Suprapubic skin (tissue), 4 donors: ENCODE results near the gene PEA15. TPM values are rescaled to one million over a fixed set of nuclear protein-coding genes. Genes with fewer than 3 reads are reported as not detected.

Source experiments
- DNase-seq, 2 donors: peaks; one replicate each; pipeline ENCODE4 v3.0.0-alpha.2; 2019; ENCODE audit warnings: low spot score in 2 of 2
- H3K27ac ChIP-seq: fragments of 200-600 bp; sonication (generic); one replicate; pipeline ENCODE4 v1.5.1; 2019
- H3K27me3 ChIP-seq: fragments of 200-600 bp; sonication (generic); one replicate; pipeline ENCODE4 v1.5.1; 2019
- H3K36me3 ChIP-seq: fragments of 200-600 bp; sonication (generic); one replicate; pipeline ENCODE4 v1.5.1; 2019
- H3K4me1 ChIP-seq: fragments of 200-600 bp; sonication (generic); one replicate; pipeline ENCODE4 v1.5.1; 2019
- H3K4me3 ChIP-seq: fragments of 200-600 bp; sonication (generic); one replicate; pipeline ENCODE4 v1.5.1; 2019; ENCODE audit warnings: mild to moderate bottlenecking
- H3K9me3 ChIP-seq: fragments of 200-600 bp; sonication (generic); one replicate; pipeline ENCODE4 v1.5.1; 2019
- EP300 ChIP-seq: sonication (generic); formaldehyde crosslinking; IDR thresholded peaks from one replicate; pipeline ENCODE4 v1.6.1; 2017; ENCODE audit warnings: antibody characterized with exemption
- POLR2A ChIP-seq, 2 donors: fragments of 450-650 bp; IDR thresholded peaks; one replicate each; pipeline ENCODE4 v1.6.1; 2017; ENCODE audit warnings: antibody characterized with exemption in 2 of 2, mild to moderate bottlenecking in 2 of 2, moderate library complexity in 2 of 2
- POLR2AphosphoS5 ChIP-seq, 3 donors: sonication (generic); formaldehyde crosslinking; IDR thresholded peaks; one replicate each; pipeline ENCODE4 v1.6.1; 2017; ENCODE audit warnings: antibody characterized with exemption in 3 of 3
- WGBS: methylation state at CpG from one replicate; pipeline ENCODE4 v1.1.5; 2018; 5-methylcytosine and 5-hydroxymethylcytosine counted together
- total RNA-seq, 4 donors: library from RNA; depleted of rRNA; stranded (reverse); fragments of >200 nt; gene quantifications; one replicate each; pipeline ENCODE4 v1.1.0, GENCODE V29; 2016
- TF ChIP-seq, protein P1 (sequence below), 2 donors: fragments of 200-600 bp in 1 of 2; fragments of 450-650 bp in 1 of 2; sonication (generic) in 1 of 2; IDR thresholded peaks; one replicate each; pipeline ENCODE4 v1.5.1; 2016 to 2019; ENCODE audit warnings: antibody characterized with exemption in 2 of 2, mild to moderate bottlenecking in 1 of 2, moderate library complexity in 1 of 2

PEA15 gene
- total RNA-seq, 4 donors from 2014 or later: 51.0 to 82.6 (median 61.5) TPM

- TF ChIP-seq, protein P1, sequence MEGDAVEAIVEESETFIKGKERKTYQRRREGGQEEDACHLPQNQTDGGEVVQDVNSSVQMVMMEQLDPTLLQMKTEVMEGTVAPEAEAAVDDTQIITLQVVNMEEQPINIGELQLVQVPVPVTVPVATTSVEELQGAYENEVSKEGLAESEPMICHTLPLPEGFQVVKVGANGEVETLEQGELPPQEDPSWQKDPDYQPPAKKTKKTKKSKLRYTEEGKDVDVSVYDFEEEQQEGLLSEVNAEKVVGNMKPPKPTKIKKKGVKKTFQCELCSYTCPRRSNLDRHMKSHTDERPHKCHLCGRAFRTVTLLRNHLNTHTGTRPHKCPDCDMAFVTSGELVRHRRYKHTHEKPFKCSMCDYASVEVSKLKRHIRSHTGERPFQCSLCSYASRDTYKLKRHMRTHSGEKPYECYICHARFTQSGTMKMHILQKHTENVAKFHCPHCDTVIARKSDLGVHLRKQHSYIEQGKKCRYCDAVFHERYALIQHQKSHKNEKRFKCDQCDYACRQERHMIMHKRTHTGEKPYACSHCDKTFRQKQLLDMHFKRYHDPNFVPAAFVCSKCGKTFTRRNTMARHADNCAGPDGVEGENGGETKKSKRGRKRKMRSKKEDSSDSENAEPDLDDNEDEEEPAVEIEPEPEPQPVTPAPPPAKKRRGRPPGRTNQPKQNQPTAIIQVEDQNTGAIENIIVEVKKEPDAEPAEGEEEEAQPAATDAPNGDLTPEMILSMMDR (IDR thresholded peaks at IDR 0.05): no peak
- TF ChIP-seq EP300 (no peak), POLR2A (IDR thresholded peaks at IDR 0.05) (no peak), POLR2AphosphoS5 (IDR thresholded peaks at IDR 0.05) (no peak)
- Histone ChIP-seq H3K4me3 (no peak overlapping the region), H3K36me3 (peaks cover 99% of the 10 kb centered on the region), H3K27ac (no peak overlapping the region), H3K9me3 (no peaks in the 10 kb centered on the region), H3K4me1 (no peaks in the 10 kb centered on the region), H3K27me3 (no peaks in the 10 kb centered on the region)
- DNase-seq: no peak
- WGBS: 75% methylated on average over 2 of the region's 2 CpGs
Observed at GRCh38 chr1:160226623-160227022, 21.4 kb downstream of the PEA15 start.

- WGBS: 88% methylated on average over 4 of the region's 4 CpGs
- H3K4me1 ChIP-seq: no peaks in the 10 kb centered on the region
- no peak overlapping the region for H3K27ac ChIP-seq
- H3K36me3 ChIP-seq: peaks cover 98% of the 10 kb centered on the region
- no peak overlapping the region for H3K4me3 ChIP-seq
- no peaks in the 10 kb centered on the region for H3K9me3 ChIP-seq
- DNase-seq: no peak
- TF ChIP-seq POLR2A (IDR thresholded peaks at IDR 0.05): no peak
- TF ChIP-seq, protein P1 (IDR thresholded peaks at IDR 0.05): no peak
- no peak for TF ChIP-seq POLR2AphosphoS5 (IDR thresholded peaks at IDR 0.05)
- TF ChIP-seq EP300: no peak
- no peaks in the 10 kb centered on the region for H3K27me3 ChIP-seq
Observed at GRCh38 chr1:160227034-160227433, 21.9 kb downstream of the PEA15 start.

DNA sequence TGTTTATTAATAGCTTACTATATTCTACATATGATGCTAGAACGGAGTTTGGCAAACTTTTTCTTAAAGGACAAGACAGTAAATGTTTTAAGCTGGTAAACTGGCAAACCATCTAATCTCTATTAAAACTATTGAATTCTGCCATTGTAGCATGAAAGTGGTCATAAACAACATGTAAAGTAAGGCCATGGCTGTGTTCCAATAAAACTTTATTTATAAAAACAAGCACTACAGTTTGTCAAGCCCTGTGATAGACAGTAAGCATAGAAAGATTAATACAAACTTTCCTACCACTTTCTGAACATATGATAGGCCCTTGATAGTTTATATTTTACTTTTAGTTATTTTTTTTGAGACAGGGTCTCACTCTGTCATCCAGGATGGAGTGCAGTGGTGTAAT, 22.4 kb downstream of the PEA15 start:
- no peak for DNase-seq
- H3K27ac ChIP-seq: no peak overlapping the region
- no peaks in the 10 kb centered on the region for H3K27me3 ChIP-seq
- H3K9me3 ChIP-seq: no peaks in the 10 kb centered on the region
- 100% methylated on average over 1 of the region's 1 CpG for WGBS
- H3K36me3 ChIP-seq: peaks cover 98% of the 10 kb centered on the region
- TF ChIP-seq POLR2A (IDR thresholded peaks at IDR 0.05): no peak
- TF ChIP-seq, protein P1 (IDR thresholded peaks at IDR 0.05): no peak
- no peak for TF ChIP-seq EP300
- no peak for TF ChIP-seq POLR2AphosphoS5 (IDR thresholded peaks at IDR 0.05)
- no peaks in the 10 kb centered on the region for H3K4me1 ChIP-seq
- H3K4me3 ChIP-seq: no peak overlapping the region

GRCh38 chr1:160228431-160228830, 23.2 kb downstream of the PEA15 start:
- Histone ChIP-seq H3K9me3 (no peaks in the 10 kb centered on the region), H3K4me3 (no peak overlapping the region), H3K27ac (no peak overlapping the region), H3K36me3 (peaks cover 97% of the 10 kb centered on the region), H3K4me1 (no peaks in the 10 kb centered on the region), H3K27me3 (no peaks in the 10 kb centered on the region)
- DNase-seq: no peak
- TF ChIP-seq POLR2AphosphoS5 (IDR thresholded peaks at IDR 0.05): no peak

GRCh38 chr1:160232911-160233310, 27.7 kb downstream of the PEA15 start:
- no peak for DNase-seq
- H3K4me1 ChIP-seq: no peaks in the 10 kb centered on the region
- H3K27me3 ChIP-seq: no peaks in the 10 kb centered on the region
- no peaks in the 10 kb centered on the region for H3K9me3 ChIP-seq
- no peak for TF ChIP-seq EP300
- TF ChIP-seq POLR2AphosphoS5 (IDR thresholded peaks at IDR 0.05): no peak
- no peak for TF ChIP-seq POLR2A (IDR thresholded peaks at IDR 0.05)
- TF ChIP-seq, protein P1 (IDR thresholded peaks at IDR 0.05): no peak
- no peak overlapping the region for H3K27ac ChIP-seq
- H3K4me3 ChIP-seq: no peak overlapping the region
- peaks cover 92% of the 10 kb centered on the region for H3K36me3 ChIP-seq

DNA sequence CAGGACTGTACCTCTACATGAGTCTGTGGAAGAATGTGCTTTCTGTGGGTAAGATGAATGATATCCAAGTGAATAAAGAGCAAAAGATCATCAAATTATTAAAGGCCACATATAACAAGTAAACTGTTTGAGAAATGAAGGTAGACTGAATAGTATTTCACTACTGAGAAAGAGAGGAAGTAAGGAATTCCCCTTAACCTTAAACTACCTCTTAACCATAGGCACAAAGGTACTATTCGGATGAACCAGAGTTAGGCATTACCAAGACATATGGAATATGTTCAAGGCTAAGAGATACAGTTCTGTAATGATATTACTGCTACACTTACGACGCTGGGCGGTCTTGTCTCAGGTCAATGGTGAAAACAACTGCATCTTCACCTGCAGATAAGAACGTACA, 31.6 kb downstream of the PEA15 start:
- H3K4me3 ChIP-seq: no peak overlapping the region
- H3K9me3 ChIP-seq: no peaks in the 10 kb centered on the region
- H3K27ac ChIP-seq: no peak overlapping the region
- no peaks in the 10 kb centered on the region for H3K27me3 ChIP-seq
- DNase-seq: no peak
- H3K4me1 ChIP-seq: no peaks in the 10 kb centered on the region
- TF ChIP-seq, protein P1 (IDR thresholded peaks at IDR 0.05): no peak
- TF ChIP-seq POLR2AphosphoS5 (IDR thresholded peaks at IDR 0.05) (no peak), POLR2A (IDR thresholded peaks at IDR 0.05) (no peak), EP300 (no peak)
- 91% methylated on average over 5 of the region's 5 CpGs for WGBS
- peaks cover 86% of the 10 kb centered on the region for H3K36me3 ChIP-seq
